Natural killer cell treated with Interleukin-12 subunit alpha and Interleukin-12 subunit beta and Interleukin-15 and Interleukin-18, amount 100 ng/mL, for 72 hours (primary cell): Measurements from ENCODE around the gene BBOF1. TPM values are rescaled to one million over a fixed set of nuclear protein-coding genes. Genes with fewer than 3 reads are reported as not detected.
"Not testable (repeated sequence)": the region's sequence is repeated elsewhere in the genome, so short reads cannot be mapped to it uniquely, and the experiment has no call there.

Experiments
- ATAC-seq, 2 donors: fragments of 150-1000 bp; cut with Tn5 transposase in 1 of 2; sonication (Bioruptor Pico), chemical (Tn5 transposase) in 1 of 2; 2 replicates each; pipeline ENCODE4 v1.10.0; 2021
- DNase-seq: peaks from one replicate; pipeline ENCODE4 v3.0.0; 2022; ENCODE audit warnings: low spot score
- H3K27ac Mint-ChIP-seq, 2 donors: 1 replicate in 1 of 2; 2 replicates in 1 of 2; pipeline ENCODE4 v1.8.0; 2022; ENCODE audit warnings: mixed read lengths in 2 of 2, mild to moderate bottlenecking in 1 of 2, moderate library complexity in 1 of 2
- H3K27me3 Mint-ChIP-seq, 2 donors: 1 replicate in 1 of 2; 2 replicates in 1 of 2; pipeline ENCODE4 v1.8.0; 2022; ENCODE audit warnings: mixed read lengths in 2 of 2
- H3K36me3 Mint-ChIP-seq: one replicate; pipeline ENCODE4 v1.8.0; 2022; ENCODE audit warnings: mixed read lengths
- H3K4me1 Mint-ChIP-seq, 2 donors: 1 replicate in 1 of 2; 2 replicates in 1 of 2; pipeline ENCODE4 v1.8.0; 2022; ENCODE audit warnings: low read depth in 2 of 2, mixed read lengths in 2 of 2, mild to moderate bottlenecking in 1 of 2
- H3K4me3 Mint-ChIP-seq: one replicate; pipeline ENCODE4 v1.8.0; 2022; ENCODE audit warnings: mixed read lengths
- H3K9me3 Mint-ChIP-seq: 2 replicates; pipeline ENCODE4 v1.8.0; 2022; ENCODE audit warnings: mixed read lengths
- total RNA-seq, 2 donors: library from RNA; stranded (reverse); gene quantifications; one replicate each; pipeline ENCODE4 v1.2.3, GENCODE V29; 2022

BBOF1 gene
- 1 to 10 TPM in 1 of 2 donors, under 1 TPM in 1; 0.48 to 2.1 TPM for total RNA-seq

GRCh38 chr14:74018586-74019407, at the start of gene BBOF1, which contains the start of gene ENTPD5:
Gene BBOF1 (plus strand): TSS chr14:74019349. CDS start chr14:74019479, 130 bp downstream.
Gene ENTPD5 (minus strand): TSS chr14:74019288. CDS start chr14:73988102, 31,186 bp downstream.
- peak within 1 kb of the TSS; percentile 95 for H3K4me3 Mint-ChIP-seq
- H3K4me1 Mint-ChIP-seq, result peaks cover 9 to 14% of the 10 kb centered on the region in 2 donors
- no peaks in the 10 kb centered on the region for H3K36me3 Mint-ChIP-seq
- peak; percentile 98 to 99 for ATAC-seq
- no peaks in the 10 kb centered on the region for H3K9me3 Mint-ChIP-seq
- peak within 1 kb of the TSS; percentile 95 to 96 for H3K27ac Mint-ChIP-seq
- no peaks in the 10 kb centered on the region for H3K27me3 Mint-ChIP-seq
- DNase-seq, result peak; percentile 90

GRCh38 chr14:73973497-73973896, 45.7 kb upstream of the BBOF1 start:
- no peaks in the 10 kb centered on the region for H3K36me3 Mint-ChIP-seq

DNA sequence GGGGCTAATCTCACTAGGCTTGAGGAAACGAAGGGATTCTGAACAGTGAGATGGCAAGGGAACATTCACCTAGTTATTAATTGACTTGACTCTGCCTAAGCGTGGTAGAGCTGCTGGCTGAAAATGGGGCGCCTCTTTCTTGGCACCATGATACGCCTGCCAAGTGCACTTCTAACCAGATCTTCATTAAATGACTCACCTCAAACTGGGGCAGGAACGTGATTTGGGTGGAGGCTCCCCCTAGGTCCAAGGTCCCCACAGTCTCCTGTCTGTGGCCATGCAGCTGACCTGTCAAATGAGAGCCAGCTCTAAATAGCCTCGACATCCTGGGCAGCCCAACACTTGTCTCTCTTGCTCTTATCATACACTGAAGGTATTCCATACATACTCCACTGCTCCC, 43.0 kb upstream of the BBOF1 start:
- ATAC-seq, result no peak
- H3K4me1 Mint-ChIP-seq, result no peaks in the 10 kb centered on the region
- no peaks in the 10 kb centered on the region for H3K36me3 Mint-ChIP-seq
- H3K4me3 Mint-ChIP-seq, result no peak overlapping the region
- no peaks in the 10 kb centered on the region for H3K27me3 Mint-ChIP-seq
- no peak for DNase-seq
- no peak overlapping the region for H3K27ac Mint-ChIP-seq
- no peaks in the 10 kb centered on the region for H3K9me3 Mint-ChIP-seq

More at GRCh38 chr14:73973497-73973896, 45.7 kb upstream of the BBOF1 start:
- ATAC-seq (no peak), DNase-seq (no peak)
- H3K9me3 Mint-ChIP-seq, result no peaks in the 10 kb centered on the region
- H3K4me3 Mint-ChIP-seq, result no peak overlapping the region
- H3K27me3 Mint-ChIP-seq, result no peaks in the 10 kb centered on the region
- H3K27ac Mint-ChIP-seq, result no peak overlapping the region
- H3K4me1 Mint-ChIP-seq, result no peaks in the 10 kb centered on the region

- DNase-seq (no peak), ATAC-seq (no peak)
- H3K4me3 Mint-ChIP-seq, result no peak overlapping the region
- no peak overlapping the region for H3K27ac Mint-ChIP-seq
- no peaks in the 10 kb centered on the region for H3K4me1 Mint-ChIP-seq
- no peaks in the 10 kb centered on the region for H3K27me3 Mint-ChIP-seq
- H3K9me3 Mint-ChIP-seq, result no peaks in the 10 kb centered on the region
- no peaks in the 10 kb centered on the region for H3K36me3 Mint-ChIP-seq
These were observed 41.3 kb upstream of the BBOF1 start for GRCh38 chr14:73977896-73978295.

DNA sequence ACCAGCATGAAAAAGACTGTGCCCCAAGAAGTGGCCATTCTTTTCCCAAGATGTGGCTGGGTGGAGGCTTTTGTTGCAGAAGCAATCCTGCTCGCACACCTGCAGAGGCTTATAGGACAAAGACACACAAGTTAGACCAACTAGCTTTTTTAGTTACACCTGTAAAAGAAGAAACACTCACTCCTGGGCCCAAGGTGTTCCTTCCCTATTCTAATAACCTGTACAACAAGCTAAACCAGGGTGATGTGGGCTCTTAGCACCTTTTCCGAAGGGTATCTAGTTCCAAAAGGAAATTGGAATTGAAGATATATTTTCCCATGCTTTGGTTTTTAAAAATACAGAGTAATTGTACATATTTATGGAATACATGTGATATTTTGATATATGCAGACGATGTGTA, 31.1 kb upstream of the BBOF1 start:
- Mint-ChIP-seq H3K36me3 (no peaks in the 10 kb centered on the region), H3K27me3 (no peaks in the 10 kb centered on the region), H3K27ac (no peak overlapping the region), H3K4me3 (no peak overlapping the region), H3K9me3 (no peaks in the 10 kb centered on the region), H3K4me1 (no peaks in the 10 kb centered on the region)
- DNase-seq (no peak), ATAC-seq (no peak)

DNA sequence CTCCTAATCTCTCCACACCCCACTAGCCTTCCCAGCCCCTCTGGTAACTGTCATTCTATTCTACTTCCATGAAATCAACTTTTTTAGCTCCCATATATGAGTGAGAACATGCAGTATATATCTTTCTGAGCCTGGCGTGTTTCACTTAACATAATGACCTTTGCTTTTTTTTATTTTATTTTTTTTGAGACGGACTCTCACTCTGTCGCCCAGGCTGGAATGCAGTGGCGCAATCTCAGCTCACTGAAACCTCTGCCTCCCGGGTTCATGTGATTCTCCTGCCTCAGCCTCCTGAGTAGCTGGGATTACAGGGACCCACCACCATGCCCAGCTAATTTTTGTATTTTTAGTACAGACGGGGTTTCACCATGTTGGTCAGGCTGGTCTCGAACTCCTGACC, 30.5 kb upstream of the BBOF1 start:
- not testable (repeated sequence) for H3K27ac Mint-ChIP-seq, H3K4me3 Mint-ChIP-seq, H3K4me1 Mint-ChIP-seq, DNase-seq, ATAC-seq, H3K27me3 Mint-ChIP-seq, H3K9me3 Mint-ChIP-seq, H3K36me3 Mint-ChIP-seq

DNA sequence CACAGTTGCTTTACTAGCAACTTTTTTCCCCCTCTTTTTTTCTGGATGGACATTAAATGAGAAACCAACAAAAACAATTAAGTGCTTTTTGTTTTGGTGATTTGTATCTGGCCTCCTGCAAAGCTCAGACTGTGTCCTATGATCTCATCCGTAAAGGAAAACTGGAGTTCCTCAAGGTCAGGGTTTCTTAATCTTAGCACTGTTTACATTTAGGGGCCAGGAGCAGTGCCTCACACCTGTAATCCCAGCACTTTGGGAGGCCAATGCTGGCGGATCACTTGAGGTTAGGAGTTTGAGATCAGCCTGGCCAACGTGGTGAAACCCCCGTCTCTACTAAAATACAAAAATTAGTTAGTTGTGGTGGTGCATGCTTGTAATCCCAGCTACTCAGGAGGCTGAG, 28.1 kb upstream of the BBOF1 start:
- DNase-seq, result no peak
- H3K4me3 Mint-ChIP-seq, result no peak overlapping the region
- H3K9me3 Mint-ChIP-seq, result no peaks in the 10 kb centered on the region
- H3K4me1 Mint-ChIP-seq, result no peaks in the 10 kb centered on the region
- no peak for ATAC-seq
- no peak overlapping the region for H3K27ac Mint-ChIP-seq
- no peaks in the 10 kb centered on the region for H3K27me3 Mint-ChIP-seq
- H3K36me3 Mint-ChIP-seq, result no peaks in the 10 kb centered on the region

GRCh38 chr14:73994926-73995325, 24.2 kb upstream of the BBOF1 start:
- H3K4me1 Mint-ChIP-seq, H3K4me3 Mint-ChIP-seq, H3K36me3 Mint-ChIP-seq, ATAC-seq, DNase-seq, H3K27ac Mint-ChIP-seq, H3K27me3 Mint-ChIP-seq, H3K9me3 Mint-ChIP-seq: not testable (repeated sequence)

DNA sequence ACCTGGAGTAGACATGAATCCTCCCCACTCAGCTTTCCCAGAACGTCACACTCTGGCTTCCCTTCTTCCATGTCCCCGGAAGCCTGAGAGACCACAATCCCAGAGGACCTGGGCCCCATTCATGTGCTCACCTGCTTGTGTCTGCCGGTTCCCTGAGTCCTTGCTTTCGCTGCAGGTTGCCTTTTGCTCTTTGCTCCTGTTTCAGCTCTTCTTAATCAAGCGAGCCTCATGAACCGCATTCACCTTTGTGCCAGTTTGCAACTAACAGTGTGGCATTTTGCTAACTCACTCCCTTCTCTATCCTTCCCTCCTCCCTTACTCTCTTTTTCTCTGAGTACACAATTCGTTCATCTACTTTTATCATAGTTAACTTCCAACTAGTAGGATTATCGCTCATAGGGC, 23.2 kb upstream of the BBOF1 start:
- ATAC-seq (no peak), DNase-seq (no peak)
- H3K9me3 Mint-ChIP-seq, result no peaks in the 10 kb centered on the region
- no peaks in the 10 kb centered on the region for H3K36me3 Mint-ChIP-seq
- no peaks in the 10 kb centered on the region for H3K27me3 Mint-ChIP-seq
- no peak overlapping the region for H3K27ac Mint-ChIP-seq
- no peaks in the 10 kb centered on the region for H3K4me1 Mint-ChIP-seq
- H3K4me3 Mint-ChIP-seq, result no peak overlapping the region

DNA sequence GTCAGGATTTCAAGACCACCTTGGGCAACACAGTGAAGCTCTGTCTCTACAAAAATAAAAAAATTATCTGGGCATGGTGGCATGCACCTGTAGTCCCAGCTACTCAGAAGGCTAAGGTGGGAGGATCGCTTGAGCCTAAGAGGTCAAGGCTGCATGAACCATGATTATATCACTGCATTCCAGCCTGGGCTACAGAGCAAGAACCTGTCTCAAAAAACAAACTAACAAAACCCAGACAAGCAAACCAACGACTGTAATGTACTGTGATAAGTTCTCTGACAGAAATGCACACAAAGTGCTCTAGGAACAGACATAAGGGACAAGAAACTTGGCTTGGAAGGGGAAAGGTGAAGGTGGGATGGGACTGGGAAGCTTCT, 22.4 kb upstream of the BBOF1 start:
- no peak for DNase-seq

DNA sequence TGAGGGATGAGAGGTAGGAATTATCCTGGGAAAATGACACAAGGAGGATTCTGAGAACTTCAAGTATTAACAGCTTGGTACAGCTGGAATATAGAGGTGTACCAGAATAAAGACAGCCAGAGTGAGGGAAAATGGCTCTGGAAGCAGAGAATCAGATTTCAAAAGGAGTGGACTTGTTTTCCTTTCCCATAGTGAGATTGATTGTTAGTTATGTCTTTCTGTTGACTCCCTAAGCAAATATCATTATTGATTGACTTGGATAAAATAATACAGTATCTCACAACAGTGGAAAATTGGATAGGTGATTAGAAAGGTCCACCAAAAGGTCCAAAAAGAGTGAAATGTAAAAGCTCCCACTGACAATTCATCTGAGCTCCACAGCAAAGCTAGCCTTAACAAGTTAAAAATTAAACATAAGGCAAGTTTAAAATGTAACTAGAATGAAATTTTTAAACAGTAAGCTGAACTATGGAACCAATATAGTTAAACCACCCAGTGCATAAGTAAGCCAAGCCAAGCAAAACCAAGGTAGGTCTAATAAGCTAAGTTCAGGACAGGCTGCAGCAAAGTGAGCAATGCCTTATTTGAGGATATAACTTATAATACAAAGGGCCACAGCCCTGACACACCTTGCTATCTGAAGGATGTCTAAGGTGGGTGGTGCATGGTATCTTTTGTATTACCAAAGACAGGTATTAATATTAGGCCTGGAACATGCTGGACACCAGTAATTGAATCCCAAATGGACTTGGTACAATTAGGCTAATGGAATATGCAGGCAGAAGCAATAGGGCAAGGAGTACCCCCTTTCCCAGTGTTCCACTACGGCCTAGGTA, 21.8 kb upstream of the BBOF1 start:
- H3K36me3 Mint-ChIP-seq, result no peaks in the 10 kb centered on the region
- H3K27ac Mint-ChIP-seq, result no peak overlapping the region
- ATAC-seq, result no peak
- DNase-seq, result no peak
- no peak overlapping the region for H3K4me3 Mint-ChIP-seq
- H3K9me3 Mint-ChIP-seq, result no peaks in the 10 kb centered on the region
- no peaks in the 10 kb centered on the region for H3K27me3 Mint-ChIP-seq
- no peaks in the 10 kb centered on the region for H3K4me1 Mint-ChIP-seq

More for the DNA sequence above, 22.4 kb upstream of the BBOF1 start:
- H3K4me1 Mint-ChIP-seq, result no peaks in the 10 kb centered on the region
- no peak overlapping the region for H3K27ac Mint-ChIP-seq
- no peak for ATAC-seq
- no peak overlapping the region for H3K4me3 Mint-ChIP-seq
- H3K27me3 Mint-ChIP-seq, result no peaks in the 10 kb centered on the region
- no peaks in the 10 kb centered on the region for H3K9me3 Mint-ChIP-seq
- H3K36me3 Mint-ChIP-seq, result no peaks in the 10 kb centered on the region

DNA sequence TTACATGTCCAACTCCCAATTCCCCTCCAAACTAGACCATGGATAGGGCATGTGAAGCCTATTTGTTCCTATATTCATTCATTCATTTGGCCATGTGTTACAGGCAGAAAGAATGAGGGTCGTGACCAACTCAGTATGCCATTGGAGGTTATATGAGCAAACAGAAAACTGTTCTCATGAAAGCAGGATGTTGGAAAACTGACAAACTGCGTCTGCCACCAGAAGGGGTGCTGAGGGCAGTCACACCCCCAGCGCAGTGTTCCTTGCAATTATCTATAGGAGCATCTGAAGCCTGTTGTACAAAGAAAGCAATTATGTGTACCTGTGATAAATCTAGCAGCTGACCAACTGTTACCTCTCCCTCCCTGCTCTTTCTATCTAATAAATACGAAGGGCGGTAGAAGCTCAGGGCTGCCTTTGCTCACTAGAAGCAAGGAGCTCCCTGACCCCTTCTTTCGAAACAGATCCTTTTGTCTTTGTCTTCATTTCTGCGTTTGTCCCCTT, 21.2 kb upstream of the BBOF1 start:
- Mint-ChIP-seq H3K9me3 (no peaks in the 10 kb centered on the region), H3K4me1 (no peaks in the 10 kb centered on the region), H3K27me3 (no peaks in the 10 kb centered on the region), H3K27ac (no peak overlapping the region), H3K36me3 (no peaks in the 10 kb centered on the region), H3K4me3 (no peak overlapping the region)
- ATAC-seq (no peak), DNase-seq (no peak)

DNA sequence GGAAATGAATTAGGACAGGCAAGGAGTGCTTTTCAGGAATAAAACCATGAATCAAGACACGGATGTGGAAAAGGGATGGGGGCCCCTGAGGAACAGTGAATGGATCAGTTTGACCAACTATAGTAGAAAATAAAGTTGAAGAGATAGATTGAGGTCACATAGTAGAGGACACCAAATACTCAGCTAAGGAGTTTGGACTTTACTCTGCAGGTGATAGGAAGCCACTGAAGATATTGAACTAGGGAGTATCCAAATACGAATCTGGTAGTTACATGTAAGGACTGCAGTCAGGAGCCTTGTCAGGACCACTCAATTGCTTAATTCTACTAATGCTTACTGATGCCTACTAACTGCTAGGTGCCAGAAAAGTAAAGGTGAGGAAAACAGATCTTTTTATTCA, 20.4 kb upstream of the BBOF1 start:
- DNase-seq, result no peak
- no peaks in the 10 kb centered on the region for H3K9me3 Mint-ChIP-seq
- H3K27me3 Mint-ChIP-seq, result no peaks in the 10 kb centered on the region
- no peak for ATAC-seq
- no peak overlapping the region for H3K27ac Mint-ChIP-seq
- no peaks in the 10 kb centered on the region for H3K36me3 Mint-ChIP-seq
- H3K4me3 Mint-ChIP-seq, result no peak overlapping the region
- H3K4me1 Mint-ChIP-seq, result no peaks in the 10 kb centered on the region

DNA sequence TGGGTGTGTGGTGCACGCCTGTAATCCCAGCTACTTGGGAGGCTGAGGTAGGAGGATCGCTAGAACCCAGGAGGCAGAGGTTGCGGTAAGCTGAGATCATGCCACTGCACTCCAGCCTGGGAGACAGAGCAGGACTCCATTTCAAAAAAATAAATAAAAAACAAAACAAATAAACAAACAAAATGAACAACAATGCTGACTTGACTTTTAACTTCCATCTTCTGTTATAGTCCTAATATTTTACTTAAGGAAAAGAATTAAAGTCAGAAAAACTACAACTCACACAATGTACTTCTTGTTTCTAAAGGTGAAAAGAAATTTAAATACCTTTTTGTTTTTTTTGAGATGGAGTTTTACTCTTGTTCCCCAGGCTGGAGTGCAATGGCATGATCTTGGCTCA, 13.5 kb upstream of the BBOF1 start:
- H3K27me3 Mint-ChIP-seq, H3K27ac Mint-ChIP-seq, ATAC-seq, H3K9me3 Mint-ChIP-seq, H3K36me3 Mint-ChIP-seq, H3K4me3 Mint-ChIP-seq, H3K4me1 Mint-ChIP-seq, DNase-seq: not testable (repeated sequence)
